Activated CD8-positive, alpha-beta memory T cell treated with anti-CD3 and anti-CD28 coated beads, Interleukin-2, amount 10 ng/mL, durations not matched to agents 7 days and 5 days (primary cell): ENCODE measurements around the gene SH3GL2. TPM values are rescaled to one million over a fixed set of nuclear protein-coding genes. Genes with fewer than 3 reads are reported as not detected.

ENCODE experiments used
- ATAC-seq: fragments of 150-1000 bp; cut with Tn5 transposase; one replicate; pipeline ENCODE4 v1.10.0; 2021; ENCODE audit warnings: moderate library complexity
- CTCF ChIA-PET: fragments of 350-600 bp; sonication (Branson Sonifier 250); formaldehyde crosslinking; loops from one replicate; lab custom pipeline; 2021; ENCODE audit warnings: antibody characterized with exemption; lab: Charles Lee
- DNase-seq: peaks from one replicate; pipeline ENCODE4 v3.0.0-alpha.2; 2020
- H3K27ac Mint-ChIP-seq: one replicate; pipeline ENCODE4 v1.8.0; 2021; ENCODE audit warnings: mild to moderate bottlenecking, mixed read lengths
- H3K27me3 Mint-ChIP-seq: one replicate; pipeline ENCODE4 v1.8.0; 2021; ENCODE audit warnings: mixed read lengths
- H3K36me3 Mint-ChIP-seq: one replicate; pipeline ENCODE4 v1.8.0; 2021; ENCODE audit warnings: mild to moderate bottlenecking, mixed read lengths
- H3K4me1 Mint-ChIP-seq: one replicate; pipeline ENCODE4 v1.8.0; 2021; ENCODE audit warnings: mixed read lengths
- H3K4me3 Mint-ChIP-seq: one replicate; pipeline ENCODE4 v1.8.0; 2021; ENCODE audit warnings: mild to moderate bottlenecking, moderate library complexity, mixed read lengths
- H3K9me3 Mint-ChIP-seq: one replicate; pipeline ENCODE4 v1.8.0; 2022; ENCODE audit warnings: low read depth, mixed read lengths
- total RNA-seq, 2 experiments: library from RNA; stranded (reverse); gene quantifications; one replicate each; pipeline ENCODE4 v1.2.3, GENCODE V29; 2021

SH3GL2 gene
- total RNA-seq, 2 experiments from 2014 or later: not detected

- Mint-ChIP-seq H3K27me3 (no peaks in the 10 kb centered on the region), H3K4me1 (no peaks in the 10 kb centered on the region), H3K9me3 (peaks cover 5% of the 10 kb centered on the region), H3K36me3 (no peaks in the 10 kb centered on the region), H3K4me3 (no peak overlapping the region), H3K27ac (no peak overlapping the region)
- CTCF ChIA-PET: no interaction called here
- no peak for ATAC-seq
- no peak for DNase-seq
These were observed 43.9 kb downstream of the SH3GL2 start for GRCh38 chr9:17622749-17623148.

DNA sequence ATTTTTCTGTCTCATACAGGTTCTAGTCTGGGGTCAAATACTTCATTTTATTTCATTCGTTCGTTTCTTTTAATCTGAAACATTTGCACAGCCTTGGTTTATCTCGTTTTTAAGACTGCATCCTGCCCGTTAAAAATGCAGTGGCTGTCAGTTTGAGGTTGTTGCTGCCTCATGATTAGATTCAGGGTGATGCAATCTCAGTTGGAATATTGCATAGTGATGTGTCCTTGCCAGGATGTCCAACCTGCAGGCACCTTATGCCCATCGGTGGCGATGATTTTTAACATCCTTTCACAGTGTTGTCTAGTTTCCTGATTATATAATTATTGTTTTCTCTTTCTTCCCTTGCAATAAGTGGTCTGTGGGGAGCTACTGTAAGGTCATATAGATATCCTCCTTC lies 45.1 kb downstream of the SH3GL2 start:
- Mint-ChIP-seq H3K27me3 (no peaks in the 10 kb centered on the region), H3K4me1 (no peaks in the 10 kb centered on the region), H3K9me3 (peaks cover 4% of the 10 kb centered on the region), H3K4me3 (no peak overlapping the region), H3K36me3 (no peaks in the 10 kb centered on the region), H3K27ac (no peak overlapping the region)
- no peak for DNase-seq
- ATAC-seq: no peak
- CTCF ChIA-PET: no interaction called here

- Mint-ChIP-seq H3K36me3 (no peaks in the 10 kb centered on the region), H3K27me3 (no peaks in the 10 kb centered on the region), H3K4me1 (no peaks in the 10 kb centered on the region), H3K9me3 (peaks cover 4% of the 10 kb centered on the region), H3K27ac (no peak overlapping the region), H3K4me3 (no peak overlapping the region)
- DNase-seq: no peak
- ATAC-seq: no peak
- CTCF ChIA-PET: no interaction called here
These were observed 45.7 kb downstream of the SH3GL2 start for GRCh38 chr9:17624571-17624970.

DNA sequence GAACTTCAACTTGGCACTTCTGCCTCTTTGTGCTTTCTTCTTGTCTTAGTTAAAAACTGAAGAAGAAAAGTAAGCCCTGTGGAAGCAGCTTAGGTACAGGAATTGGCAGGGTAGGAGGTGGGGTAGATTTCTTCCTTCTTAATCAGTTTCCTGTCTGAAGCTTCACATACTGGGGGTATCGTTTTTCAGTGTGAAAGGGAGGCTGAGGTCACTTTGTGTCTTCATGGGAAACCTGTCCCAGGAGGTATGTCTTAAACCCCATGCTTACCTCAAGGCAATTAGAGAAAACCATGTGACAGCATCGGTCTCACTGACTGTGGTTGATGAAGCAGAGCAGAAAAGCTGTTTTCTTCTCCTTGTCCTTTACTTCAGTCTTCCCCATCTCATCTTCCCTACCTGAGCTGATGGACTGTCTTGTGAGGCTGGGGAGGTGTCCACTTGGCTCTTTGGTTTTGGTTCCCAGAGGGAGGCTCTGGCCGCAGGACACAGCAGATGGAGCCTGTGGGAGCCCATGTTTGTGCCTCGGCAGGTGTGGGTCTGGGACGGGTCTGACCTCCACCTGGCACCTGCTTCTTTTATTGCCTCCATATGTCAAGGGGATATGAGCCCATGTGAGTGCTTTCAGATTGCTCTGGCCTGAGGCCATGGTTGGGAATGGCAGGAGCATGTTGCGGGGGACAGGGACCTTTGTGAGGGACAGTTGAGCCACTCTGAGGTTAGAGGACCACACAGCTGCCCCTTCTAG lies 47.0 kb downstream of the SH3GL2 start:
- H3K36me3 Mint-ChIP-seq: no peaks in the 10 kb centered on the region
- ATAC-seq (no peak), DNase-seq (no peak)
- no peak overlapping the region for H3K4me3 Mint-ChIP-seq
- CTCF ChIA-PET: no interaction called here
- H3K27me3 Mint-ChIP-seq: no peaks in the 10 kb centered on the region
- H3K27ac Mint-ChIP-seq: no peak overlapping the region
- H3K4me1 Mint-ChIP-seq: no peaks in the 10 kb centered on the region
- peaks cover 4% of the 10 kb centered on the region for H3K9me3 Mint-ChIP-seq

DNA sequence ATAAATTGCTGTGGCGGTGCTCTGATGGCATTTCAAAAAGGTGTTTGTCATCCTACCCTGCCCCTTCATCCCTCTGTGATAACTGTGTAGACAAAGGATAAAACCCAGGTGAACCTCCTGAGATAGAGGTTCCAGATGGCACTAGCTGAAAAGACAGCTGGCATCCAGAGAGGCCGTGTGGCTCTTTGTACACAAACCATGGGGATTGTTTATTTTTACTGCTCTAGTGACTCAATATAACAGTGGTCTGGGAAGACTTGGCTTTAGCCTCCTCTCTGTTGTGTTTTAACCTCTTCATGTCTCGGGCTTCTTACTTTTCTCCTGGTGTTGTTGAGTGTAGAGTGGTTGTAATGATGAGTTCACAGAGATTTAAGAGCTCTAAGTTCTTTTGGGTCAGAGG lies 48.8 kb downstream of the SH3GL2 start:
- no peak overlapping the region for H3K4me3 Mint-ChIP-seq
- DNase-seq (no peak), ATAC-seq (no peak)
- H3K4me1 Mint-ChIP-seq: no peaks in the 10 kb centered on the region
- peaks cover 4% of the 10 kb centered on the region for H3K9me3 Mint-ChIP-seq
- no peaks in the 10 kb centered on the region for H3K36me3 Mint-ChIP-seq
- H3K27ac Mint-ChIP-seq: no peak overlapping the region
- CTCF ChIA-PET: no interaction called here
- H3K27me3 Mint-ChIP-seq: no peaks in the 10 kb centered on the region

GRCh38 chr9:17628624-17629023 lies 49.8 kb downstream of the SH3GL2 start:
- Mint-ChIP-seq H3K9me3 (peaks cover 4% of the 10 kb centered on the region), H3K4me3 (no peak overlapping the region), H3K27me3 (no peaks in the 10 kb centered on the region), H3K4me1 (no peaks in the 10 kb centered on the region), H3K36me3 (no peaks in the 10 kb centered on the region), H3K27ac (no peak overlapping the region)
- DNase-seq (no peak), ATAC-seq (no peak)
- CTCF ChIA-PET: no interaction called here

- H3K27me3 Mint-ChIP-seq: no peaks in the 10 kb centered on the region
- DNase-seq (no peak), ATAC-seq (no peak)
- no peak overlapping the region for H3K27ac Mint-ChIP-seq
- no peaks in the 10 kb centered on the region for H3K36me3 Mint-ChIP-seq
- CTCF ChIA-PET: no interaction called here
- H3K4me3 Mint-ChIP-seq: no peak overlapping the region
- no peaks in the 10 kb centered on the region for H3K4me1 Mint-ChIP-seq
- H3K9me3 Mint-ChIP-seq: peaks cover 4% of the 10 kb centered on the region
These were observed 51.7 kb downstream of the SH3GL2 start for GRCh38 chr9:17630531-17630949.

DNA sequence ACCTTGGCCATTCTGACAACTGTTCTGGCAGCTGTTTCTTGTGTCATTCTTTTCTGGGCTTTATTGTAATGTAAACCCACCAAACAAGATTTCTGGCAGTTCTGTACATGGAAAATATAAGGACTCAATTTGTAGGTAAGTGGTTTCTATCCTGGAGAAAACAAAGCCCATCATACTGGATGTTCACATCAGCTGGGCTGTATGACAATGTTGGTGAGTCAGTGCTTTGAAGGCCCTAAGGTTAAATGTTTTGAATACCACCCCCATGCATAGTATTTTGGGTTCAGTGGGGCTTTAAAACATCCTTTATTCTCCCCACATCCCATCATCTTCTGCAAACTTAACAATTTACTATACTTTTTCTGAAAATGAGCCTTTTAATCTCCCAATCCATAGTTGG lies 52.5 kb downstream of the SH3GL2 start:
- H3K27ac Mint-ChIP-seq: no peak overlapping the region
- no peaks in the 10 kb centered on the region for H3K27me3 Mint-ChIP-seq
- H3K4me1 Mint-ChIP-seq: no peaks in the 10 kb centered on the region
- CTCF ChIA-PET: no interaction called here
- H3K9me3 Mint-ChIP-seq: peaks cover 4% of the 10 kb centered on the region
- no peaks in the 10 kb centered on the region for H3K36me3 Mint-ChIP-seq
- no peak for DNase-seq
- no peak overlapping the region for H3K4me3 Mint-ChIP-seq
- no peak for ATAC-seq

GRCh38 chr9:17632994-17633393 lies 54.1 kb downstream of the SH3GL2 start:
- no peaks in the 10 kb centered on the region for H3K4me1 Mint-ChIP-seq
- no peaks in the 10 kb centered on the region for H3K36me3 Mint-ChIP-seq
- DNase-seq (no peak), ATAC-seq (no peak)
- no peak overlapping the region for H3K27ac Mint-ChIP-seq
- H3K4me3 Mint-ChIP-seq: no peak overlapping the region
- CTCF ChIA-PET: no interaction called here
- H3K27me3 Mint-ChIP-seq: no peaks in the 10 kb centered on the region
- peaks cover 4% of the 10 kb centered on the region for H3K9me3 Mint-ChIP-seq

DNA sequence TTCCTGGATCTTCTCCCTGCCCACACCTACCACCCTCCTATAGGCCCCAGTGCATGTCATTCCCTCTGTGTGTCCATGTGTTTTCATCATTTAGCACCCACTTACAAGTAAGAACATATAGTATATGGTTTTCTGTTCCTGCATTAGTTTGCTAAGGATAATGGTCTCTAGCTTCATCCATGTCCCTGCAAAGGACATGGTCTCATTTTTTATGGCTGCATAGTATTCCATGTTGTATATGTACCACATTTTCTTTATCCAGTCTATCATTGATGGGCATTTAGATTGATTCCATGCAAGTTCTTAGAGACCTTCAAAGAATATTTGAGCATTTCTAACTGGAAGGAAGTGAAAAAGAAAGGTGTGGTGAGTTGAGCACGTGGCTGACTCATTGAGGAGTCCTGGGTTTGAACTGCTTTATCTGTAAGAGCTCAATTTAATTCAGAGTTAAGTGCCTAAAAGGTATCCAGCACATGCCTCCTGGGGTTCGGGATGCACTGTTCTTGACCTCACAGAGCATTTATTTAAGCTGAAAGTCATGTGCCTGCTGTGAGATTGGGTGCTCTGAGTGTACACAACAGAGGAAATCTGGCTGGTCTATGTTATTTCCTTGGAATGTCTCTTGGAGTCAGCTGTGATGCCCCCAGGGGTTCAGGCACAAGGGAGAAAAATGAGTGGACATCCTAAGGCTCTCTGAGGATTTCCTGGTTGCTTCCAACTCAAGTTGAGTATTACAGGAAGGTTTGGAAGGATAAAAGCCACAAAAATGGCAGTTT lies 56.4 kb downstream of the SH3GL2 start:
- CTCF ChIA-PET: no interaction called here

GRCh38 chr9:17636349-17636748 lies 57.5 kb downstream of the SH3GL2 start:
- no peaks in the 10 kb centered on the region for H3K27me3 Mint-ChIP-seq
- H3K36me3 Mint-ChIP-seq: no peaks in the 10 kb centered on the region
- DNase-seq: no peak
- no peak for ATAC-seq
- no peak overlapping the region for H3K4me3 Mint-ChIP-seq
- no peak overlapping the region for H3K27ac Mint-ChIP-seq
- CTCF ChIA-PET: no interaction called here
- no peaks in the 10 kb centered on the region for H3K4me1 Mint-ChIP-seq
- H3K9me3 Mint-ChIP-seq: peaks cover 4% of the 10 kb centered on the region

More for the DNA sequence above, 56.4 kb downstream of the SH3GL2 start:
- Mint-ChIP-seq H3K4me3 (no peak overlapping the region), H3K4me1 (no peaks in the 10 kb centered on the region), H3K9me3 (peaks cover 4% of the 10 kb centered on the region), H3K27ac (no peak overlapping the region), H3K36me3 (no peaks in the 10 kb centered on the region), H3K27me3 (no peaks in the 10 kb centered on the region)
- no peak for DNase-seq
- ATAC-seq: no peak

GRCh38 chr9:17636821-17637220 lies 58.0 kb downstream of the SH3GL2 start:
- DNase-seq: no peak
- Mint-ChIP-seq H3K4me1 (no peaks in the 10 kb centered on the region), H3K36me3 (no peaks in the 10 kb centered on the region), H3K27ac (no peak overlapping the region), H3K4me3 (no peak overlapping the region), H3K9me3 (peaks cover 4% of the 10 kb centered on the region), H3K27me3 (no peaks in the 10 kb centered on the region)
- ATAC-seq: no peak
- CTCF ChIA-PET: no interaction called here

- Mint-ChIP-seq H3K27ac (no peak overlapping the region), H3K4me3 (no peak overlapping the region), H3K9me3 (peaks cover 4% of the 10 kb centered on the region), H3K4me1 (no peaks in the 10 kb centered on the region), H3K36me3 (no peaks in the 10 kb centered on the region), H3K27me3 (no peaks in the 10 kb centered on the region)
- CTCF ChIA-PET: no interaction called here
- no peak for DNase-seq
- ATAC-seq: no peak
These were observed 58.4 kb downstream of the SH3GL2 start for GRCh38 chr9:17637229-17637628.

DNA sequence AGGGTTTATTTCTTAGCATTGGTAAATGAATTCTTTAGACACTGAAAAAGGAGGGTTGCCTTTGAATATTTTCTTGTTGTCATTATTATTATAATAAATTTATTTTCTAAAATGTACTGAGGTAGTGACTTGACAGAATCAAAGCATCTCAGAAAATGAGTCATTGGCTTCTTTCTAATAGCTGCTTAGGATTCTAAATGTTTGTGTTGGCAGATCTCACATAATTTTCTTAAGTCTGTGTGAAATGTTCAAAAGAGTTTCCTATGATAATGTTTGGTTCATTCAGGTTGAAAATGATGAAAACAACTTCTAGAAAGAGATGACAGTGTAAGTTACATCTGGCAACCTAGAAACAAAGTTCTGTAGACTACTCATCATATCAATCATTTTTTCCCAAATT lies 69.7 kb downstream of the SH3GL2 start:
- H3K36me3 Mint-ChIP-seq: peaks cover 1% of the 10 kb centered on the region
- CTCF ChIA-PET: no interaction called here
- H3K4me3 Mint-ChIP-seq: no peak overlapping the region
- ATAC-seq (no peak), DNase-seq (no peak)
- H3K27ac Mint-ChIP-seq: no peak overlapping the region
- H3K4me1 Mint-ChIP-seq: no peaks in the 10 kb centered on the region
- peaks cover 12% of the 10 kb centered on the region for H3K9me3 Mint-ChIP-seq
- H3K27me3 Mint-ChIP-seq: no peaks in the 10 kb centered on the region
